Activated naive CD4-positive, alpha-beta T cell treated with anti-CD3 and anti-CD28 coated beads, Interleukin-2, amount 50 U/mL, for 24 hours (primary cell): ENCODE measurements around the gene JUNB.

Source experiments
- H3K27ac Mint-ChIP-seq: one replicate; pipeline ENCODE4 v1.8.0; 2021; ENCODE audit warnings: mild to moderate bottlenecking, mixed read lengths
- H3K27me3 Mint-ChIP-seq: one replicate; pipeline ENCODE4 v1.8.0; 2021; ENCODE audit warnings: mixed read lengths
- H3K36me3 Mint-ChIP-seq: one replicate; pipeline ENCODE4 v1.8.0; 2021; ENCODE audit warnings: mixed read lengths
- H3K4me1 Mint-ChIP-seq: one replicate; pipeline ENCODE4 v1.8.0; 2021; ENCODE audit warnings: mixed read lengths
- H3K4me3 Mint-ChIP-seq: one replicate; pipeline ENCODE4 v1.8.0; 2021; ENCODE audit warnings: mild to moderate bottlenecking, mixed read lengths
- H3K9me3 Mint-ChIP-seq: one replicate; pipeline ENCODE4 v1.8.0; 2021; ENCODE audit warnings: mixed read lengths

JUNB gene

DNA sequence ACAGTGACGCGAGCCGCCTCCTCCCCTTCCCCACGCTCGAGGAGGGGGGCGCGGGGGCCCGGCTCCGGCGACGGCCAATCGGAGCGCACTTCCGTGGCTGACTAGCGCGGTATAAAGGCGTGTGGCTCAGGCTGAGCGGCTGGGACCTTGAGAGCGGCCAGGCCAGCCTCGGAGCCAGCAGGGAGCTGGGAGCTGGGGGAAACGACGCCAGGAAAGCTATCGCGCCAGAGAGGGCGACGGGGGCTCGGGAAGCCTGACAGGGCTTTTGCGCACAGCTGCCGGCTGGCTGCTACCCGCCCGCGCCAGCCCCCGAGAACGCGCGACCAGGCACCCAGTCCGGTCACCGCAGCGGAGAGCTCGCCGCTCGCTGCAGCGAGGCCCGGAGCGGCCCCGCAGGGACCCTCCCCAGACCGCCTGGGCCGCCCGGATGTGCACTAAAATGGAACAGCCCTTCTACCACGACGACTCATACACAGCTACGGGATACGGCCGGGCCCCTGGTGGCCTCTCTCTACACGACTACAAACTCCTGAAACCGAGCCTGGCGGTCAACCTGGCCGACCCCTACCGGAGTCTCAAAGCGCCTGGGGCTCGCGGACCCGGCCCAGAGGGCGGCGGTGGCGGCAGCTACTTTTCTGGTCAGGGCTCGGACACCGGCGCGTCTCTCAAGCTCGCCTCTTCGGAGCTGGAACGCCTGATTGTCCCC lies at the start of gene JUNB:
TSS of gene JUNB (plus strand) at position 142 of the 706 bp plus-strand sequence. CDS start at position 428, 286 bp downstream.
- H3K27ac Mint-ChIP-seq = peak within 1 kb of the TSS; percentile 95
- H3K9me3 Mint-ChIP-seq = no peaks in the 10 kb centered on the region
- peaks cover 2% of the 10 kb centered on the region for H3K36me3 Mint-ChIP-seq
- H3K27me3 Mint-ChIP-seq = no peaks in the 10 kb centered on the region
- H3K4me3 Mint-ChIP-seq = peak within 1 kb of the TSS; percentile 95
- H3K4me1 Mint-ChIP-seq = peaks cover 37% of the 10 kb centered on the region

- no peak overlapping the region for H3K27ac Mint-ChIP-seq
- no peak overlapping the region for H3K4me3 Mint-ChIP-seq
- H3K9me3 Mint-ChIP-seq = no peaks in the 10 kb centered on the region
- H3K36me3 Mint-ChIP-seq = peaks cover 13% of the 10 kb centered on the region
- H3K27me3 Mint-ChIP-seq = peaks cover 1% of the 10 kb centered on the region
- peaks cover 5% of the 10 kb centered on the region for H3K4me1 Mint-ChIP-seq
Measured at GRCh38 chr19:12745166-12745897, 46.0 kb upstream of the JUNB start.

GRCh38 chr19:12748489-12748888 lies 42.8 kb upstream of the JUNB start:
- no peak overlapping the region for H3K4me3 Mint-ChIP-seq
- no peaks in the 10 kb centered on the region for H3K9me3 Mint-ChIP-seq
- H3K27ac Mint-ChIP-seq = peak overlapping the region; percentile 51
- peaks cover 3% of the 10 kb centered on the region for H3K27me3 Mint-ChIP-seq
- H3K36me3 Mint-ChIP-seq = peaks cover 11% of the 10 kb centered on the region
- peaks cover 5% of the 10 kb centered on the region for H3K4me1 Mint-ChIP-seq

DNA sequence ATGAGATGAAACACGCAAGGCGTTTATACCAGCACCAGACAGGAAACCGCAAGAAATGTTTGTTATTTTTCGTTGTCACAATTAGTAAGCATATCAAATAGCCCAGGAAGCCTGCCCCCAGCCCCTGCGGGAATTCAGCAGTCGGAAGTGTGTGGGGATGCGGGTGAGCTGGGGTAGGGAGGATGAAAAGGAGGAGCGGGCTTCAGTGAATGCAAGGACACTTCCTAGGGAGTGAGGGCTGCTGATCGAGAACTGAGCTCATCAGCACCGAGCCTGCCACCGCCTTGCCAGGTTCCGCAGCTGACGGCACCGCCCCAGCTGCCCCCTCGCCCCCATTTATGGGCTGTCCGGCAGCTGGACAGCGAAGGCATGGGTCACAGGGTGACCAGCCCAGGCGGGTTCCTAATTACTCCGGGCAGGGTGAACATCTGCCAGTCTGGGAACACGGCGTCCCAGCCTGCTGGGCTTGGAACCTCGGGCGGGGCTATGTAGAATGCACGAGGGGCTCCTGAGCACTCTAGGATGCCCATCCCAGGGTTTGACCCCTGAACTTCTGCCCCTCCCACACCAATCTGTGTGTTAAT lies 41.3 kb upstream of the JUNB start:
- peaks cover 11% of the 10 kb centered on the region for H3K36me3 Mint-ChIP-seq
- H3K4me3 Mint-ChIP-seq = no peak overlapping the region
- H3K9me3 Mint-ChIP-seq = no peaks in the 10 kb centered on the region
- H3K27ac Mint-ChIP-seq = no peak overlapping the region
- peaks cover 3% of the 10 kb centered on the region for H3K27me3 Mint-ChIP-seq
- peaks cover 5% of the 10 kb centered on the region for H3K4me1 Mint-ChIP-seq

GRCh38 chr19:12750851-12751250 lies 40.4 kb upstream of the JUNB start:
- peaks cover 5% of the 10 kb centered on the region for H3K4me1 Mint-ChIP-seq
- peaks cover 9% of the 10 kb centered on the region for H3K36me3 Mint-ChIP-seq
- no peak overlapping the region for H3K27ac Mint-ChIP-seq
- peaks cover 5% of the 10 kb centered on the region for H3K27me3 Mint-ChIP-seq
- no peaks in the 10 kb centered on the region for H3K9me3 Mint-ChIP-seq
- no peak overlapping the region for H3K4me3 Mint-ChIP-seq

DNA sequence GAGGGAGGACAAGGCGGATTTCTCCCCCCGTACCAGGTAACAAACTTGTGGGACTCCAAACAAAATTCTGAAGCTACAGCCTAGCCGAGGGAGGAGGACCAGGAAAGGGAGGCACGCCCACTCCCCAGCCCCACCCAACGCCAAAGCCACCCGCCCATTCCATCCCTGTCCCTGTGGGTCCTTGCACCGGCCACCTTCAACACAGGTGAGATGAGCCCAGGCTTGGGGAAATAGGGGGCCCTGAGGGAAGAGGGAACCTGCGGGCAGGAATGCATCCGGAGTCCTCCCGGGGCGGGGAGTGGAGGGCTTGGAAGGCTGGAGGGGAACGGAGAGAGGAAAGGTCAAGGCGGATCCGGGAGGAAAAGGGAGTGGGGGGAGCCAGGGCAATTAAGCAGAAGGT lies 39.7 kb upstream of the JUNB start, which contains the start of gene BEST2:
TSS of gene BEST2 (plus strand) at position 157 of the 400 bp plus-strand sequence. CDS start 802 bp downstream, outside the sequence.
- Mint-ChIP-seq H3K27me3 (peaks cover 5% of the 10 kb centered on the region), H3K4me1 (peaks cover 5% of the 10 kb centered on the region), H3K9me3 (no peaks in the 10 kb centered on the region), H3K4me3 (no peak within 1 kb of the TSS), H3K27ac (peak within 1 kb of the TSS; percentile 55), H3K36me3 (peaks cover 9% of the 10 kb centered on the region)

DNA sequence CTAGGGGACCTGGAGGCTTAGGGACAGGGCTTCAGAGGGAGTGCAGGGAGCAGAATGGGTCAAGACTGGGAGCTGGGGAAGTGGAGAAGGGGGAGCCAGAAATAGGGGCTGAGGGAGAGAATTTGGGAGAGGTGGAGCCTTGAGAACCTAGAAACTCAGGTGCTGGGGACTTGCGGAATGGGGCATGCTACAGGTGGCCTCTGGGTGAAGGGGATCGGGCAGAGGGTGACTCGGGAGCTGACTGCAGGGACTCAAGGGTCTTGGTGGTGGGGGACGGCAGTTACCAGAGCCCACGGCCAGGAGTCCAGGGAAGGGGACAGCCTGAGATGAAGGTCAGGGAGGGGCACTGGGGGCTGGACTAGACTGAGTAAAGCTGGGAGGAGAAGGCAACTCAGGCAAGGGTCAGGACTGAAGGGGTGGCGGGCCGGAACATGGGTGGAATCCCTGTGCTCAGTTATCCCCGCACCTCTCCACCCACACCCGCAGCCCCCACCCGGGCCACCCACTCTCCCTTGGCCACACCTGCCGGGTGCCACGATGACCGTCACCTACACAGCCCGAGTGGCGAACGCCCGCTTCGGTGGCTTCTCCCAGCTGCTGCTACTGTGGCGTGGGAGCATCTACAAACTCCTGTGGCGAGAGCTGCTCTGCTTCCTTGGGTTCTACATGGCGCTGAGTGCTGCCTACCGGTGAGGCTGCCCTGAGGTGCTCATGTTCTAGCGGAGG lies 39.1 kb upstream of the JUNB start:
- Mint-ChIP-seq H3K4me1 (peaks cover 5% of the 10 kb centered on the region), H3K4me3 (no peak overlapping the region), H3K36me3 (peaks cover 6% of the 10 kb centered on the region), H3K27ac (peak overlapping the region; percentile 55), H3K9me3 (no peaks in the 10 kb centered on the region), H3K27me3 (peaks cover 5% of the 10 kb centered on the region)

GRCh38 chr19:12754465-12755196 lies 36.7 kb upstream of the JUNB start:
- H3K27me3 Mint-ChIP-seq = peaks cover 5% of the 10 kb centered on the region
- no peaks in the 10 kb centered on the region for H3K9me3 Mint-ChIP-seq
- no peak overlapping the region for H3K4me3 Mint-ChIP-seq
- peaks cover 4% of the 10 kb centered on the region for H3K4me1 Mint-ChIP-seq
- H3K36me3 Mint-ChIP-seq = no peaks in the 10 kb centered on the region
- H3K27ac Mint-ChIP-seq = no peak overlapping the region

- H3K4me3 Mint-ChIP-seq = no peak overlapping the region
- no peak overlapping the region for H3K27ac Mint-ChIP-seq
- H3K36me3 Mint-ChIP-seq = no peaks in the 10 kb centered on the region
- peaks cover 5% of the 10 kb centered on the region for H3K4me1 Mint-ChIP-seq
- H3K27me3 Mint-ChIP-seq = peaks cover 4% of the 10 kb centered on the region
- no peaks in the 10 kb centered on the region for H3K9me3 Mint-ChIP-seq
Measured at GRCh38 chr19:12756150-12756883, 35.0 kb upstream of the JUNB start.

DNA sequence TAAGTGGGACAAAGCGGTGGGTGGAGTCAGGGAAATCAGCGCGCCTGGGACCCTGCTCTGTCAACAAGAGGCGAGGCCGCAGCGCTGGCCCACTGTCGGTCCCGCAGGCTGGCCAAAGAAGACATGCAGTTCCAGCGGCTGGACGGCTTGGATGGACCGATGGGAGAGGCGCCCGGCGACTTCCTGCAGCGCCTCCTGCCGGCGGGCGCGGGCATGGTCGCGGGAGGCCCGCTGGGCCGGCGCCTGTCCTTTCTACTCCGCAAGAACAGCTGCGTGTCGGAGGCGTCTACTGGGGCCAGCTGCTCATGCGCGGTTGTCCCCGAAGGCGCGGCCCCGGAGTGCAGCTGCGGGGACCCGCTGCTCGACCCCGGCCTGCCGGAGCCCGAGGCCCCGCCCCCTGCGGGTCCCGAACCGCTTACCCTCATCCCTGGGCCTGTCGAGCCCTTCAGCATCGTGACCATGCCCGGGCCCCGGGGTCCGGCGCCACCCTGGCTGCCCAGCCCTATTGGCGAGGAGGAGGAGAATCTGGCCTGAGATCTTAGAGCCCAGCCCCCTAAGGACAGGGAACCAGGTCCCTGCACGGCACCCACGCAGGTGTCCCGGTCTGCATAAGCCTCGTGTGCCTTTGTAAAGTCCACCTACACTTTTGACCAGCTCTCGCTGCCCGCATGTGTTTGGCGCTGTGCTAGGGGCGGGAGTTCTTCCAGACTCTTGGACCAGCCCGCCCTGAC lies 33.6 kb upstream of the JUNB start:
- Mint-ChIP-seq H3K4me1 (peaks cover 5% of the 10 kb centered on the region), H3K27ac (no peak overlapping the region), H3K9me3 (no peaks in the 10 kb centered on the region), H3K4me3 (peak overlapping the region; percentile 52), H3K36me3 (no peaks in the 10 kb centered on the region), H3K27me3 (peaks cover 3% of the 10 kb centered on the region)

GRCh38 chr19:12759686-12760085 lies 31.6 kb upstream of the JUNB start:
- no peaks in the 10 kb centered on the region for H3K36me3 Mint-ChIP-seq
- no peaks in the 10 kb centered on the region for H3K9me3 Mint-ChIP-seq
- peaks cover 3% of the 10 kb centered on the region for H3K27me3 Mint-ChIP-seq
- H3K4me3 Mint-ChIP-seq = no peak overlapping the region
- H3K27ac Mint-ChIP-seq = no peak overlapping the region
- H3K4me1 Mint-ChIP-seq = peaks cover 5% of the 10 kb centered on the region

GRCh38 chr19:12763100-12763499 lies 28.2 kb upstream of the JUNB start:
- H3K9me3 Mint-ChIP-seq = no peaks in the 10 kb centered on the region
- H3K27ac Mint-ChIP-seq = no peak overlapping the region
- no peaks in the 10 kb centered on the region for H3K27me3 Mint-ChIP-seq
- H3K4me1 Mint-ChIP-seq = peaks cover 5% of the 10 kb centered on the region
- no peaks in the 10 kb centered on the region for H3K36me3 Mint-ChIP-seq
- no peak overlapping the region for H3K4me3 Mint-ChIP-seq

GRCh38 chr19:12764698-12765097 lies 26.6 kb upstream of the JUNB start:
- Mint-ChIP-seq H3K27me3 (no peaks in the 10 kb centered on the region), H3K36me3 (no peaks in the 10 kb centered on the region), H3K4me3 (no peak overlapping the region), H3K4me1 (peaks cover 5% of the 10 kb centered on the region), H3K27ac (no peak overlapping the region), H3K9me3 (no peaks in the 10 kb centered on the region)

- H3K27ac Mint-ChIP-seq = no peak overlapping the region
Measured at GRCh38 chr19:12766051-12766521, 25.2 kb upstream of the JUNB start.

More at GRCh38 chr19:12766051-12766521, 25.2 kb upstream of the JUNB start:
- Mint-ChIP-seq H3K36me3 (no peaks in the 10 kb centered on the region), H3K4me3 (no peak overlapping the region), H3K9me3 (no peaks in the 10 kb centered on the region), H3K4me1 (no peaks in the 10 kb centered on the region), H3K27me3 (no peaks in the 10 kb centered on the region)
